ENCODE data around the gene DUS1L. TPM values are rescaled to one million over a fixed set of nuclear protein-coding genes. Genes with fewer than 3 reads are reported as not detected.

The DUS1L gene
- polyA plus RNA-seq, 2 of the 4 experiments (the other 2 are of a cell fraction): 48.1 to 83.6 TPM

GRCh38 chr17:82076018-82076784, 10.6 kb upstream of the DUS1L start (continued):
- no peak for TF ChIP-seq RARB (CRISPR knock-in tag; IDR thresholded peaks at IDR 0.05)
- no peak for TF ChIP-seq CBX2 (IDR thresholded peaks at IDR 0.05; ENCODE audit: borderline replicate concordance, low read depth)
- no peak for TF ChIP-seq CBX8 (IDR thresholded peaks at IDR 0.05)
- TF ChIP-seq PHF8 (IDR thresholded peaks at IDR 0.05; ENCODE audit: borderline replicate concordance, low read depth): no peak
- no peak for TF ChIP-seq ZSCAN20 (CRISPR knock-in tag; IDR thresholded peaks at IDR 0.05)
- TF ChIP-seq FOSB (CRISPR knock-in tag; IDR thresholded peaks at IDR 0.05): 0 out of 2 replicates have a peak, but pooled peaks have one; percentile 48
- no peak for TF ChIP-seq CEBPB (IDR thresholded peaks at IDR 0.05)
- 0 out of 2 replicates have a peak, but pooled peaks have one; percentile 2 for TF ChIP-seq POLR2AphosphoS2 (conservative IDR thresholded peaks at IDR 0.05; ENCODE audit: low read length)
- no peak for TF ChIP-seq MAX (IDR thresholded peaks at IDR 0.05)
- 0 out of 2 replicates have a peak, but pooled peaks have one; percentile 41 for TF ChIP-seq TP53 (CRISPR knock-in tag; IDR thresholded peaks at IDR 0.05)
- TF ChIP-seq, protein P1, sequence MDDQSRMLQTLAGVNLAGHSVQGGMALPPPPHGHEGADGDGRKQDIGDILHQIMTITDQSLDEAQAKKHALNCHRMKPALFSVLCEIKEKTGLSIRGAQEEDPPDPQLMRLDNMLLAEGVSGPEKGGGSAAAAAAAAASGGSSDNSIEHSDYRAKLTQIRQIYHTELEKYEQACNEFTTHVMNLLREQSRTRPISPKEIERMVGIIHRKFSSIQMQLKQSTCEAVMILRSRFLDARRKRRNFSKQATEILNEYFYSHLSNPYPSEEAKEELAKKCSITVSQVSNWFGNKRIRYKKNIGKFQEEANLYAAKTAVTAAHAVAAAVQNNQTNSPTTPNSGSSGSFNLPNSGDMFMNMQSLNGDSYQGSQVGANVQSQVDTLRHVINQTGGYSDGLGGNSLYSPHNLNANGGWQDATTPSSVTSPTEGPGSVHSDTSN (IDR thresholded peaks at IDR 0.05): peak; percentile 50; the same call in 1 of the 2 replicates
- no peak for TF ChIP-seq KDM1A (IDR thresholded peaks at IDR 0.05; ENCODE audit: low read depth)
- peak in 1 of 2 experiments; percentile 3; a peak in 1 of 5 replicates for TF ChIP-seq JUN (IDR thresholded peaks at IDR 0.05)
- TF ChIP-seq, protein P2, sequence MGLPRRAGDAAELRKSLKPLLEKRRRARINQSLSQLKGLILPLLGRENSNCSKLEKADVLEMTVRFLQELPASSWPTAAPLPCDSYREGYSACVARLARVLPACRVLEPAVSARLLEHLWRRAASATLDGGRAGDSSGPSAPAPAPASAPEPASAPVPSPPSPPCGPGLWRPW (IDR thresholded peaks at IDR 0.05): no peak
- TF ChIP-seq ATOH8 (CRISPR knock-in tag; IDR thresholded peaks at IDR 0.05; ENCODE audit: low read depth): no peak
- TF ChIP-seq CHD2 (IDR thresholded peaks at IDR 0.05; ENCODE audit: low read length, partially characterized antibody): no peak
- no peak for TF ChIP-seq ZFP36 (IDR thresholded peaks at IDR 0.05; ENCODE audit: borderline replicate concordance, partially characterized antibody)
- no peak for TF ChIP-seq GATA3 (IDR thresholded peaks at IDR 0.05; ENCODE audit: borderline replicate concordance)
- no peak for TF ChIP-seq CHD4 (IDR thresholded peaks at IDR 0.05; ENCODE audit: borderline replicate concordance)
- no peak for TF ChIP-seq RFX5 (IDR thresholded peaks at IDR 0.05)
- no peak for TF ChIP-seq SMC3 (IDR thresholded peaks at IDR 0.05)
- TF ChIP-seq HOXA7 (CRISPR knock-in tag; IDR thresholded peaks at IDR 0.05): no peak

- 70% methylated on average over 9 of the region's 9 CpGs for WGBS (ENCODE audit: missing lambda C conversion rate)
- no peak overlapping the region for H3K27ac ChIP-seq
- CTCF ChIA-PET: interaction anchor here (1.1 kb wide), 1 partner anchor 52 kb away, joined by 3 read pairs; no protein-coding TSS in a partner anchor
- no peak overlapping the region for H3K4me3 ChIP-seq
- no peak for ATAC-seq
- TF ChIP-seq KDM1A (IDR thresholded peaks at IDR 0.05; ENCODE audit: low read depth): no peak
- TF ChIP-seq ESRRA (IDR thresholded peaks at IDR 0.05; ENCODE audit: borderline replicate concordance, low read length): no peak
- no peak for TF ChIP-seq JUNB (IDR thresholded peaks at IDR 0.05)
- no peak for TF ChIP-seq SMC3 (IDR thresholded peaks at IDR 0.05)
- TF ChIP-seq POLR2AphosphoS2 (conservative IDR thresholded peaks at IDR 0.05; ENCODE audit: low read length): no peak
- TF ChIP-seq MAFK (IDR thresholded peaks at IDR 0.05; ENCODE audit: partially characterized antibody): no peak
- TF ChIP-seq, protein P2 (IDR thresholded peaks at IDR 0.05): no peak
- no peak for TF ChIP-seq TP53 (CRISPR knock-in tag; IDR thresholded peaks at IDR 0.05)
- no peak for TF ChIP-seq KDM5A (IDR thresholded peaks at IDR 0.05)
- no peak for TF ChIP-seq CHD4 (IDR thresholded peaks at IDR 0.05; ENCODE audit: borderline replicate concordance)
- TF ChIP-seq NFE2L2 (conservative IDR thresholded peaks at IDR 0.05; ENCODE audit: low read length): no peak
- no peak for TF ChIP-seq CBX8 (IDR thresholded peaks at IDR 0.05)
- TF ChIP-seq ZFP36 (IDR thresholded peaks at IDR 0.05; ENCODE audit: borderline replicate concordance, partially characterized antibody): no peak
- no peak for TF ChIP-seq RCOR1 (IDR thresholded peaks at IDR 0.05; ENCODE audit: low read depth, low read length)
- TF ChIP-seq ELK1 (IDR thresholded peaks at IDR 0.05; ENCODE audit: low read depth, low read length): no peak
- TF ChIP-seq, protein P3, sequence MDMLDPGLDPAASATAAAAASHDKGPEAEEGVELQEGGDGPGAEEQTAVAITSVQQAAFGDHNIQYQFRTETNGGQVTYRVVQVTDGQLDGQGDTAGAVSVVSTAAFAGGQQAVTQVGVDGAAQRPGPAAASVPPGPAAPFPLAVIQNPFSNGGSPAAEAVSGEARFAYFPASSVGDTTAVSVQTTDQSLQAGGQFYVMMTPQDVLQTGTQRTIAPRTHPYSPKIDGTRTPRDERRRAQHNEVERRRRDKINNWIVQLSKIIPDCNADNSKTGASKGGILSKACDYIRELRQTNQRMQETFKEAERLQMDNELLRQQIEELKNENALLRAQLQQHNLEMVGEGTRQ (IDR thresholded peaks at IDR 0.05): no peak
- no peak overlapping the region for H3K4me2 ChIP-seq
- no peaks in the 10 kb centered on the region for H3K4me1 ChIP-seq
- H3K9me3 ChIP-seq: no peaks in the 10 kb centered on the region
- no peak for FAIRE-seq
- DNase-seq (ENCODE audit: low read depth in 1 of 2, low spot score in 1 of 2): no peak
- POLR2A ChIA-PET: interaction anchor here (1.0 kb wide), 1 partner anchor 25 kb away, joined by 4 read pairs; the partner anchor contains the start of gene FASN
These were observed 7.8 kb upstream of the DUS1L start for GRCh38 chr17:82073446-82073845.
